ACHN (cell line): ENCODE measurements around the gene SLC12A3.
"Not testable (repeated sequence)": the region's sequence is repeated elsewhere in the genome, so short reads cannot be mapped to it uniquely, and the experiment has no call there.

Experiments used
- DNase-seq: peaks from one replicate; pipeline ENCODE4 v3.0.0-alpha.2; 2015
- in situ Hi-C: cut with HindIII; loops from 2 replicates; pipeline ENCODE4 v1.10.0; 2017; ENCODE audit warnings: low sequenced_read_pairs, low pct_ligation_motif_present, low pct_unique_long_range_greater_than_20kb

The SLC12A3 gene

GRCh38 chr16:56931892-56932720, 67.1 kb downstream of the SLC12A3 start, which contains the start of gene HERPUD1:
Gene HERPUD1 (plus strand): TSS chr16:56932142. CDS start chr16:56932245, 103 bp downstream.
- peak; percentile 99 for DNase-seq
- in situ Hi-C loops: no loop called here

DNA sequence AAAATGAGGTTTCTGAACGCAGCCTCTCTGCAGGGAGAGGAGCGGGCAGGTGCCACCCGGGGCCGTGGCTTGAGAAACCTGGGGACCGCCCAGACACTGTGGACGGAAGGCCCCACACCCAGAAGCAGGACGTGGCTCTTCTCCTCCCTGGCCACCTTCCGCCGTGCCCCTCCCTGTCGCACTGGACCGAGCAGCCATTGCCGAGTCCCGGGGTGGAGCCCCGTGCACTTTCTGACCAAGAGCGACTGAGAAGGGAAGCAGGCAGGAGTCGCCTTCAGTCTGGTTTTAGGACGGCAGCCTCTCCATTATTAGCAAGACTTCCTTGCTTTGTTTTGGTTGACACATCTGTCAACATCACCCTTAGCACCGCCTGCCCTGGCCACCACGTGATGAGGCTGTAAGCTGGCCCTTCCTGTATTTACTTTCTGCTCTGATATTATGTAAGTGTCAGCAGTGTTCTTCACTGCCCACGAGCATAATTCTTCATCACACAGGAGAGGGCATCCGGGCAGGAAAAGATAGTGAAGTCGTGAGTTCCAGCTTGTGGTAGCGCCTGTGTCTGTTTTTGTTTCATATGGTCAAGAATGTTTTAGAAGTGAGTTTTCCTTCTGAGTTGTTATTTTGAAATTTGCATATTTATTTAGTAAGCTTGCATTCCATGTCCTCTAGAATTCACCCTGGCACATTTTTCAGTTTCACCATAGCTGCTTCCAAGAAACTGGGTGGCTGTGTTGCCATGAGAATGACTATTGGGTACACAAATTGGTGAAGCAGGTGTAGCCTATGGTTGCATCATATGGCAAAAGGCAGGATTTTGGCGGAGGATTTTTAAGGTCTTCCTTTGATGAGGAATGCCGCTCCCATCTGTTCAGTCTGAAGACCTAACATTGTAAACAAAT, 68.0 kb downstream of the SLC12A3 start:
- in situ Hi-C loops: no loop called here
- DNase-seq: peak; percentile 64

- in situ Hi-C loops: no loop called here
- no peak for DNase-seq
Observed at GRCh38 chr16:56933828-56934598, 69.0 kb downstream of the SLC12A3 start.

- in situ Hi-C loops, DNase-seq: not testable (repeated sequence)
Observed at GRCh38 chr16:56934599-56935145, 69.7 kb downstream of the SLC12A3 start.

- in situ Hi-C loops: no loop called here
- no peak for DNase-seq
Observed at GRCh38 chr16:56935201-56935600, 70.2 kb downstream of the SLC12A3 start.

GRCh38 chr16:56936491-56936890, 71.5 kb downstream of the SLC12A3 start:
- in situ Hi-C loops: no loop called here
- DNase-seq: no peak

DNA sequence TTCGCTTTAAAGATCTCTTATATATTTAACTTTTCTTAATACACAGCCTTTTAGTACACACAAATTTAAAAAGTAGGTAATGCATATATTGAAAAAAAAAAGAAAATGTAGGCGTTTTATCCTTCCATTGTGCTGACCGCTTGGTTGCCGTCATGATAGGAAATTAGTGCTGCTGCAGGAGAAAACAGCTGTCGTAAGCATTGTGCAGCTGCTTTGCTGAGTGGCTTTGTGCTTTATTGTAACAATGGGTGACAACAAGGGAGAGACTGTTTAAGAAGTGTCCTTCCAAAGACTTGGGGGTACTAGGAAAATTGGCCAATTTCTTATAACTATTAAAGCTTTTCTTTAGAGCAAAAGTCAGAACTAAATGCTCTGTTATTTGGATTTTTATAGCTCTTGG, 71.9 kb downstream of the SLC12A3 start:
- no peak for DNase-seq
- in situ Hi-C loops: no loop called here

- no peak for DNase-seq
- in situ Hi-C loops: no loop called here
Observed at GRCh38 chr16:56938664-56939513, 73.9 kb downstream of the SLC12A3 start.

DNA sequence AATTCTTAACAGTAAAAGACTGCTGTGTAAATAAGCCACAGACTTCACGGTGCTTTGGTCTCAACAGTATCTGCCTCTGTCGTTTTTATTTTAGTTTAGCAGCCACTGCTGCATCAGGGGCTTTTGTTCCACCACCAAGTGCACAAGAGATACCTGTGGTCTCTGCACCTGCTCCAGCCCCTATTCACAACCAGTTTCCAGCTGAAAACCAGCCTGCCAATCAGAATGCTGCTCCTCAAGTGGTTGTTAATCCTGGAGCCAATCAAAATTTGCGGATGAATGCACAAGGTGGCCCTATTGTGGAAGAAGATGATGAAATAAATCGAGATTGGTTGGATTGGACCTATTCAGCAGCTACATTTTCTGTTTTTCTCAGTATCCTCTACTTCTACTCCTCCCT, 74.8 kb downstream of the SLC12A3 start:
- in situ Hi-C loops: no loop called here
- DNase-seq: no peak

- in situ Hi-C loops: no loop called here
- DNase-seq: no peak
Observed at GRCh38 chr16:56941092-56941491, 76.1 kb downstream of the SLC12A3 start.

GRCh38 chr16:56941856-56942331, 76.9 kb downstream of the SLC12A3 start:
- no peak for DNase-seq
- in situ Hi-C loops: no loop called here

- no peak for DNase-seq
- in situ Hi-C loops: no loop called here
Observed at GRCh38 chr16:56943761-56944375, 78.9 kb downstream of the SLC12A3 start.

DNA sequence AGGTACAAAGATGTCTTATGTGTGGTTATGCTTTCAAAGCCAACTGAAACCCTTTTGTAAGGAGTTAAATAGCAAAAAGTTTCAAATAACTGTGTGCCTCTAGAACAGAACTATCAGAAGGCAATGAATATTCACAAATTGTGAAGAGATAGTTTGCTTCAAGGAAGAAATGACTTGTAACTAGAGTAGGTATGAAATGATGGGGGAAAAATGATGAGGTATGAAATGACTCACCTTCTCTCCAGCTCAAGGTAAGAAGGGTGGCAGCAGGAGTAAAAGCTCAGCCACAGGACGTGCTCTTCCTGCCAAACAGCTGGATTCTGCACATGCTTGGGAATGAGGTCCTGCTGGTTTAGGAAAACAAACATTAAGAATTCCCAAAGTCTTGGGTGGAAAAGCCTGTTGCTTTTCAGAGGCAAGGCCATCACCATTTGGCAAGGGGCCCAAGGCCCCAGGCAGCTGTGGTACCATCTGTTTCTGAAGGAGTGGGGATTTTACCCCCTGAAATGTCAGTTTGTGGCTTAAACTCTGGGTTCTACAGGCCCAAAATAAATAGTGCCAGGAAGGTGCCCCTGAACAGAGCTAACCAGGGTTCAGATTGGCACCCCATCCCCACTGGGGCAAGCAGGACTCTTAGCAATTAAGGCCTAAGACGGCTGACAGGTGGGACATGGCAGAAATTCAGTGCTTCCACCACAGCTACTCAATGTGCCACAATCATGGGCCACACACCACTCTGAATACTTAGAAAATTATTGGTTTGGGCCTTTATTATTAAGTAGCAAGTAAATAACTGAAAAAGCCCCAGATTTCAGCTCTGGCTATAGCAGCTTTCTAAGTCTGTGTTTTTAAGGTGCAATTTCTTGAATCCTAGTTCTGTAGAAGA, 80.2 kb downstream of the SLC12A3 start:
- in situ Hi-C loops: no loop called here
- no peak for DNase-seq

GRCh38 chr16:56945847-56946527, 81.0 kb downstream of the SLC12A3 start:
- DNase-seq: no peak
- in situ Hi-C loops: no loop called here

GRCh38 chr16:56946767-56947603, 82.0 kb downstream of the SLC12A3 start:
- in situ Hi-C loops: no loop called here
- no peak for DNase-seq
